GM12801 (cell line): Measurements from ENCODE around the gene JAML.

Source experiments
- CTCF ChIP-seq: IDR thresholded peaks from one replicate; pipeline ENCODE4 v1.5.1; 2011; ENCODE audit warnings: control low read depth; ENCODE audit not compliant: insufficient read length; ENCODE audit errors: extremely low read depth

Gene JAML

DNA sequence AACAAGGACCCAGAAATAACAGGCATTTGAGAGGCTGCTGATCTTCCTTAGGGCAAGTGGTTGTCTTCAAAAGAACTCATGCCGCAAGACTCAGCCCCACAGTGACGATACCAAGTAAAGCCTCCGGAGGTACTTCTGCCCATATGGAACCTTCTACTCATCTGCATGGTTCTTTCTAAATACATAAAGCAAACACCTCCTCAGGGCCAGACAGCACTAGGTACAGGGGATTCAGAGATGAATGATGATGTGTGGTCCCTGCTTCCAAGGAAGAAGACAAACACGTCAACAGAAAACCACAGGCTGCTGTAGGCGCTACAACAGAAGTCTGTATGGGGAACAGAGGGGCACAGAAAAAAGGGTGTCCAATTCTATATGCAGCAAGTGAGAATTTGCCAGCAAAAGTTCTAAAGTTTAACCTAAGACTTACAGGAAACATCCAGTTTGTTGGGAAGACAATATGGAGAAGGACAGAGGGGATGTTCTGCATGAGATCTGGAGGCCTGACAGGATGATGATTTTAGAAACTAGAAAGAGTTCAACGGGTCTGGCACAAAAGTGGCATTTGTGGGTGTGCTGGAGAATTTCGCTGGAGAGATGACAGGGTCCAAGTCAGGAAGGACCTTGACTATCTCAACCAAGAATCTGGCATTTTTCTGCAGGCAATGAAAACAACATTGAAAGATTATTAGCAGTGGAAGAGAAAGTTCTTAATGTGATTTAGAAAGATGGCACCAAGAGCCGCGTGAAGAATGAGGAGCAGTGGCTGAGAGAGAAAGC, 23.7 kb downstream of the JAML start:
- no peak for TF ChIP-seq CTCF

- TF ChIP-seq CTCF: no peak
These were observed 24.3 kb downstream of the JAML start for GRCh38 chr11:118200497-118200896.

GRCh38 chr11:118199135-118199534, 25.7 kb downstream of the JAML start:
- no peak for TF ChIP-seq CTCF

DNA sequence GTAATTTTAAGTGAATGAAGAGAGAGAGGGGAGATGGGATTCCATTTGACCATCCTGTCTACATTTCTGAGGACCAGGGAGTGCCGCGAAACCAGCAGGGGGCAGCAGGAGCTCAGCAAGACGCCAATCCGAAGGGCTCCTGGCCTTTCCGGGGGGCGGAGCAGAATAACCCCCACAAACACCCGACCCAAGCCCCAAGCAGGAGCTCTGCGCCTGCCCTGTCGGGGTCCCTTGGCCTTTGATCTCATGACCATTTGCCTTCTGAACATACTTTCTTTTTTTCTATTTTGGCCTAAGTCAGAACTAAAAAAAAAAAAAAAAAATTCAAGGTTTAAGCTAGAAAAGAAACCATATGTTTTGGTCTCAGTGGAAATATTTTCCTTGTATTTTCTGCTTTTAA, 26.4 kb downstream of the JAML start:
- TF ChIP-seq CTCF: peak; percentile 66

DNA sequence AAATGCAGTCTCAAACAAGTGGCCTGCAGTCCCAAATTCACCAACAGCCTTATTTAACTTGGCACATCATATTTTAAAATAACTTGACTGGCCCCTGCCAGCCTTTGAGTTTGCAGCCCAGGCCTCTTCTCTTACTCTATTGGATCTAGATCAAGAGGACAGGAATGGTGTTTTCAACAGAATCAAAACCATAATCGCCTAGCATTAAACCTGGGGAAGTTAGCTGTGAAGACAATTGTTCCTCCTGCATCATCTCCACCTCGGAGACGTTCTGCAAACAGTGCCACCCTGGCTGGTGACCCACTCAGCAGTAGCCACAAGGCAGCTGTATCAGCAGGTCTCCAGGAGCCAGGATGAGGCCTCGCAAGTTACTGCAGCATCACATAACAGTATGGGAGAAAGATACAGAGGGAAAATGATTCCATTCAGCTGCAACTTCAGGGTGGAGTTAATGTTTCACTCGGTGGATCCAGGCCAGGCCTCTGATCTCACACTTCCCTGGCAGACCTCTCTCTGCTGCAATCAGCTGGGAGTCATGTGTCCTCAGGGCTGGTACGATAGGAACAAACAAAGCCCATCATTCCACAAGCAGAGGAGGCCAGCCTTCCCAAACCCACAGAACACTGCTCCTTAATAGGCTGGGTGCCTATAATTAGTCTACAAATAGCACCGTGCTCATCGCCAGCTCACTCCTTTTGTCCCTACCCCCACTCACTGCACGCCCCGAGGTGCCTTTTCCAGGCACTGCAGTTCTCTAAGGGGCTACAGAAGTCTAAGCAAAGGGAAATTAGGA, 29.8 kb downstream of the JAML start:
- TF ChIP-seq CTCF: no peak

GRCh38 chr11:118193910-118194566, 30.8 kb downstream of the JAML start:
- no peak for TF ChIP-seq CTCF
